Activated CD4-positive, alpha-beta T cell treated with anti-CD3 and anti-CD28 coated beads for 36 hours (primary cell): ENCODE measurements around the gene GATA5. TPM values are rescaled to one million over a fixed set of nuclear protein-coding genes. Genes with fewer than 3 reads are reported as not detected.

Experiments used
- ATAC-seq: fragments of 200-7000 bp; cut with Tn5 transposase; one replicate; pipeline ENCODE4 v1.10.0; 2021; ENCODE audit warnings: mild to moderate bottlenecking, moderate library complexity
- CTCF ChIA-PET: fragments of 350-600 bp; sonication (Branson Sonifier 250); formaldehyde crosslinking; loops from one replicate; lab custom pipeline; 2021; ENCODE audit warnings: antibody characterized with exemption; lab: Charles Lee
- POLR2A ChIA-PET: fragments of 350-600 bp; sonication (Branson Sonifier 250); formaldehyde crosslinking; loops from one replicate; lab custom pipeline; 2021; ENCODE audit warnings: antibody characterized with exemption, inconsistent platforms; lab: Charles Lee
- DNase-seq: peaks from one replicate; pipeline ENCODE4 v3.0.0-alpha.2; 2020
- H3K27ac Mint-ChIP-seq: one replicate; pipeline ENCODE4 v1.8.0; 2021; ENCODE audit warnings: mixed read lengths
- H3K27me3 Mint-ChIP-seq: one replicate; pipeline ENCODE4 v1.8.0; 2021; ENCODE audit warnings: mixed read lengths
- H3K36me3 Mint-ChIP-seq: one replicate; pipeline ENCODE4 v1.8.0; 2021; ENCODE audit warnings: low read depth, mixed read lengths
- H3K4me1 Mint-ChIP-seq: one replicate; pipeline ENCODE4 v1.8.0; 2021; ENCODE audit warnings: mixed read lengths
- H3K4me3 Mint-ChIP-seq: one replicate; pipeline ENCODE4 v1.8.0; 2021; ENCODE audit warnings: mild to moderate bottlenecking, moderate library complexity, mixed read lengths
- H3K9me3 Mint-ChIP-seq: one replicate; pipeline ENCODE4 v1.8.0; 2021; ENCODE audit warnings: low read depth, mixed read lengths
- intact Hi-C, 2 experiments: fragments of 100-400 bp; cut with DNase I in 1 of 2; cut with micrococcal nuclease in 1 of 2; formaldehyde crosslinking; loops; one replicate each; pipeline versions ENCODE4 v1.14.2 to v1.15.1; 2022 to 2024; cut with DNase I, micrococcal nuclease
- total RNA-seq, 2 experiments: library from RNA; stranded (reverse); gene quantifications; one replicate each; pipeline ENCODE4 v1.2.3, GENCODE V29; 2021

Gene GATA5
- total RNA-seq, 2 experiments from 2014 or later, result not detected

DNA sequence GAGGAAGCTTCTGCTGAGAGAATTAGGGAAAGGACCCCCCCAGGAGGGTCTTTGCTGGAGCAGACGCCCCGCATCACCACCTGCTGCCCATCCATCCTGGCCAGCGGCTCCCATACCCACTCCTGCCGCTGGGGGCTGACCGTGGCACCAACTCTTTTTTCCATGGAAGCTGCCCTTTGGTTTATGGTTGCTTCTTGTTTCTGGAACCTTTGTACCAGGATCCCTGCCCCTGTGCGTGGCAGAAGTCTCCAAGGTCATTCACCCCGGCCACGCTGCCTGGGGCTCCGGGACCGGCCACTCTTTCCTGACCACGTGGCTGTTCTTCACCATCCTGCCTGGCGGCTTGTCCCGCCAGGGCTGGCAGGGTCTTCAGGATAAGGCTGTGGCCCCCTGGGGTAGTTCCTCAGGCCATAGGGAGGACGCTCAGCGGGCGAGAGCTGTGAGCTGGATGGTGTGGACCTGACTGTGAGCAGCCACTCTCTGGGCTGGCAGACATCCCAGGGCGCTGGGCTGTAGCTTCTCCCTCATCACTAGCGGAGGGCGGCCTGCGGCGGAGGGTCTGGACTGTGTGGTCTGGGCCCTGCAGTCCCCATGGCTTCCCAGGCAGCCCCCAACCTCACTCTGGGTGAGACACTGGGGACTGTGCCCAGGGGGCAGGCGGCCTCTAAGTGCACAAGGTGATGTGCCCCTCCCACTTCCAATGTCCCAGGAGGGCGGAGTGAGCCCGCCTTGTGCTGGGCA, 25.7 kb downstream of the GATA5 start:
- no peak for ATAC-seq
- no peak overlapping the region for H3K27ac Mint-ChIP-seq
- ChIA-PET POLR2A (no interaction called here), CTCF (no interaction called here)
- no peak overlapping the region for H3K4me3 Mint-ChIP-seq
- H3K27me3 Mint-ChIP-seq, result peaks cover 5% of the 10 kb centered on the region
- no peaks in the 10 kb centered on the region for H3K9me3 Mint-ChIP-seq
- no peaks in the 10 kb centered on the region for H3K36me3 Mint-ChIP-seq
- intact Hi-C loops, result no loop called here
- no peaks in the 10 kb centered on the region for H3K4me1 Mint-ChIP-seq
- DNase-seq, result no peak

DNA sequence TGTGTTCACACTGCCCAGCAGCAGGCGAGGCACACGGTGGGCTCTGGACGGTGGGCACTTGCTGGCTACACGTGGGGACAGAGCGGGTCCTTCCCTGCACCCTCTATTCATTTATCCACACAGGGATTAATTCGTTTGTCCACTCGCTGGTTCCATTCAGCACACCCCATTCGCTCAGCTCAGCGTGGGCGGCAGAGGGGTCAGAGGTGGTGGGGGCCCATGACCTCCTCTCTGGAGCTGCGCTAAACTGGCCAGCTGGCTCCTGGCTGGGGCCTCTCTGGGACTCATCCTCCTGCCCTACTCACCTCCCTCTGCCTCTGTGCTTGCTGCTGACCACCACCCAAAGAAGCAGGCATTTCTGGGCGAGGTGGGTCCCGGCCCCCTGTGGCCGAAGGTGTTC, 27.0 kb downstream of the GATA5 start:
- intact Hi-C loops, result no loop called here
- no peaks in the 10 kb centered on the region for H3K9me3 Mint-ChIP-seq
- POLR2A ChIA-PET, result no interaction called here
- no peak for ATAC-seq
- no peaks in the 10 kb centered on the region for H3K36me3 Mint-ChIP-seq
- no peak overlapping the region for H3K4me3 Mint-ChIP-seq
- H3K27me3 Mint-ChIP-seq, result peaks cover 2% of the 10 kb centered on the region
- H3K27ac Mint-ChIP-seq, result no peak overlapping the region
- CTCF ChIA-PET, result no interaction called here
- no peaks in the 10 kb centered on the region for H3K4me1 Mint-ChIP-seq
- no peak for DNase-seq

DNA sequence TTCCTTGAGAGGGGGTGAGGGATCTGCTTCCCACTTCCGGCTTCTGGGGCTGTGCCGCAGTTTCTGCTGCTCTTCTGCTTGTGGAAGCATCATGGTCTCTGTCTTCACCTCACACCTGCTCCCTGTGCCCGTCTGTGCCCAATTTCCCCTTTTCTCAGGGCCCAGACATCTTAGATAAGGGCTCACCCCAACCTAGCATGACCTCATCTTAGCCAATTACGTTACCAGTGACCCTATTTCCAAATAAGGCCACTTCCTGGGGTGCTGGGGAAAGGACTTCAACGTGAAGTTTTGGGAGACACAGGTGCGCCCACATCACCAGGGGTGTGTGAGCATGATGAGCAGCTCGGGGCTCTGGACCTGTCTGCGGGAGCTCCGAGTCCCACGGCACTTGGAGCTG, 27.8 kb downstream of the GATA5 start:
- intact Hi-C loops, result no loop called here
- Mint-ChIP-seq H3K9me3 (no peaks in the 10 kb centered on the region), H3K4me1 (no peaks in the 10 kb centered on the region), H3K27me3 (peaks cover 4% of the 10 kb centered on the region), H3K36me3 (no peaks in the 10 kb centered on the region), H3K27ac (no peak overlapping the region), H3K4me3 (no peak overlapping the region)
- no peak for DNase-seq
- ChIA-PET CTCF (no interaction called here), POLR2A (no interaction called here)
- no peak for ATAC-seq

DNA sequence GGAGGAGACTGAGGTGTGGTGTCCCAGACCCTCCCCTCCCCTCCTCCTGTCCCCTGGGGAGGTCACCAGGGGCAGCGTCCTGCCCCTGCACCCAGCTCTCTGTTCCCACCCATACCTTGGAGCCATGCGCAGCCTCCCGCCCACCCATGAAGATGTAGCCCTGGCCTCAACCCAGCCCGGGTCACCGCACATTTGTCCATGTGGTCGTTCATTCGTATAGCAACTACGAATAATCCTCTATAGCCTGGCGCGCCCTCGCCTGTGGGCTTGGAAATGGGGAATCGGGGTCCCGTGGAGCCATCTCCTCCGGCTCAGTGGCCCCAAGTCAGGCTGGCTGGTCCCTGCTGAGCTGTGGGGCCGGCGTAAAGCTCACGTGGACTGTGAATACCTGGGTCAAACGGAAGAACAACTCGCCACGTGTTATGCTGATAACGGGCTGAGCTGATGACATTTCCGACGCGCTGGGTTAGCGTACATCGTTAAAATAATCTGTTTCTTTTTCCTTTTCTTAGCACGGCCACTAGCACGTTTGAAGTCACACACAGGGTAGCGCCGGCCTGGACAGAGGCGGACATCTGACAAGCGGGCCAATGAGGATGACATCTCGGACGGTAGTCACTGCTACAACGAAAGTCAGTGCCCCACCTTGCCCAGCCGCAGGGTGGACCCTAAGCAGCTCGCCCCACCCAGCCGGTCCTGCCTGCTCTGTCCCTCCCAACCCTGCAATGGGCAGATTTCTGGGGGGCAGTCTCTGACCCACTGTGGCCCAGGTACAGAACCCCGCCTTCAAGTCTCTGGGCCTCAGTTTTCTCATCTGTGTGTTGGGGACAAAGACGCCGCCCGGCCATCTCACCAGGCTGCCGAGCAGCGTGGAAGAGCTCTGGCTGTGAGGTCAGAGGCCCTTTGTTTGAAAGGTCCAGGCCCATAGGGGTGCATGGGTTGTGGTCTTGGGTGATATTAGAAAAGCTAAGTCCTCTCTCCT, 28.6 kb downstream of the GATA5 start:
- no peak overlapping the region for H3K27ac Mint-ChIP-seq
- intact Hi-C loops, result no loop called here
- peaks cover 6% of the 10 kb centered on the region for H3K27me3 Mint-ChIP-seq
- no peaks in the 10 kb centered on the region for H3K36me3 Mint-ChIP-seq
- no peaks in the 10 kb centered on the region for H3K9me3 Mint-ChIP-seq
- POLR2A ChIA-PET, result no interaction called here
- CTCF ChIA-PET, result no interaction called here
- H3K4me3 Mint-ChIP-seq, result no peak overlapping the region
- no peaks in the 10 kb centered on the region for H3K4me1 Mint-ChIP-seq
- ATAC-seq (no peak), DNase-seq (no peak)

DNA sequence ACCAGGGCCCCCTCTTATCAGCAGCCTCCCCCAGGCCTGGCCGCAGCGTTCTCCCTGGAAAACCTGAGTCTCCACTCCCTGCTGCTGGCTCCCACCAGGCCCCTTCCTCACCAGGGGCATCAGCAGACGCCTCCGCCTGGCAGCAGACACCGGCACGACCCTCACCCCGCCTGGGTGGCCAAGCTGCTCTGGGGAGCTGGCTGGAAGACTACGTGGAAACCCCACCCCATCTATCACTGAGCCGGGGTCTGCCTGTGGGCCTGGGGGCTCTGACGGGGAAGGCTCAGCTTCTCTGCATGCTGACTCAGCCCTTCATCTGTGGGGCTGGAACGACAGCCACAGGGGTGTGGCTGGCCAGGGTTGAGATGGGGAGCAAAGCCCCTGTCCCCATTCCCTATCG, 29.3 kb downstream of the GATA5 start:
- H3K27ac Mint-ChIP-seq, result no peak overlapping the region
- no peaks in the 10 kb centered on the region for H3K4me1 Mint-ChIP-seq
- no peak overlapping the region for H3K4me3 Mint-ChIP-seq
- ChIA-PET POLR2A (no interaction called here), CTCF (no interaction called here)
- peaks cover 6% of the 10 kb centered on the region for H3K27me3 Mint-ChIP-seq
- DNase-seq (no peak), ATAC-seq (no peak)
- intact Hi-C loops, result no loop called here
- no peaks in the 10 kb centered on the region for H3K9me3 Mint-ChIP-seq
- no peaks in the 10 kb centered on the region for H3K36me3 Mint-ChIP-seq

DNA sequence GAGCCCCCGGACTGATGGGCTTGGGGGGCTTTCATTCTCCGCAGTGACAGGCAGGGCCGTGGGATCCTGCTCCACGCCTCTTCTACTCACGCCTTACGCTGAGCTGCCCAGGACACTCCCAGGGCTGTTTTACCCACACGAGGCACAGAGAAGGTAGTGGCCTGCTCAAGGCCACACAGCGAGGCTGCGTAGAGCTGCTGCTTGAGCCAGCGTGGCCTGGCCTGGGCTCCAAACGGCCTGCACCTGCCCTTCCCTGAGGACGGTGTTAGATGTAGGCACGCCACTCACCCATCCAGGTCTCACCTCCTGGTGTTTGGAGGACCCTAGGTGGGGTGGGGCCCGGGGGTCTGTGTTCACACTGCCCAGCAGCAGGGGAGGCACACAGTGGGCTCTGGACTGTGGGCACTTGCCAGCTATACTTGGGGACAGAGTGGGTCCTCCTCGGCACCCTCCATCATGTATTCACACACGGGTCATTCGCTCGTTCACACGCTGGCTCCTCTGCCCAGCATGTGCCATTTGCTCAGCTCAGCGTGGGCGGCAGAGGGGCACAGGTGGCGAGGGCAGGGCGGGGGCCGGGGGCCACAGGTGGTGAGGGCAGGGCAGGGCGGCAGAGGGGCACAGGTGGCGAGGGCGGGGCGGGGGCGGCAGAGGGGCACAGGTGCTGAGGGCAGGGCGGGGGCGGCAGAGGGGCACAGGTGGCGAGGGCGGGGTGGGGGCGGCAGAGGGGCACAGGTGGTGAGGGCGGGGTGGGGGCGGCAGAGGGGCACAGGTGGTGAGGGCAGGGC, 30.0 kb downstream of the GATA5 start:
- Mint-ChIP-seq H3K9me3 (no peaks in the 10 kb centered on the region), H3K36me3 (no peaks in the 10 kb centered on the region), H3K27ac (no peak overlapping the region), H3K4me3 (no peak overlapping the region), H3K4me1 (no peaks in the 10 kb centered on the region), H3K27me3 (peaks cover 6% of the 10 kb centered on the region)
- ChIA-PET POLR2A (interaction anchor here (0.6 kb wide), 1 partner anchor 1164 kb away, joined by 5 read pairs; no protein-coding TSS in a partner anchor), CTCF (no interaction called here)
- intact Hi-C loops, result no loop called here
- DNase-seq (no peak), ATAC-seq (no peak)

DNA sequence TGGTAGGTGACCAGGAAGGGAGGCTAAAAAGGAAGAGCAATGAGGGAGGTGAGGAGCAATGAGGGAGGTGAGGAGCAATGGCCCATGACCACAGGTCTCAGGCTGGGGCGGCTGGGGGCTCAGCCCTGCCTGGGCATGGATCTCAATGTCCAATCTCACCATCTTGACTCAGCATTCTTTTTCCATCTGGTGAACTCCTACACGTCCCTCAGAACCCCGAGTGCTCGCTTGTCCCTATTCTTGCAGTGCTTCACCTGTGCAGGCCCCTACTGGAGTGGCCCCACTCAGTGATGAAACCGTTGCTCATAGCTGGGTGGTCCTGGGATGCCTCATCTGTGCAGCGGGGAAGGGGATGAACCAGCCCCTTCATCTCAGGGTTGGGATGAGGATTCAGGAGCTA, 31.5 kb downstream of the GATA5 start:
- ATAC-seq (no peak), DNase-seq (no peak)
- peaks cover 8% of the 10 kb centered on the region for H3K27me3 Mint-ChIP-seq
- ChIA-PET POLR2A (no interaction called here), CTCF (interaction anchor here (0.7 to 0.8 kb wide), 2 partner anchors 76 to 555 kb away, joined by 3 to 4 read pairs; no protein-coding TSS in a partner anchor)
- H3K4me3 Mint-ChIP-seq, result no peak overlapping the region
- H3K27ac Mint-ChIP-seq, result no peak overlapping the region
- H3K9me3 Mint-ChIP-seq, result no peaks in the 10 kb centered on the region
- intact Hi-C loops, result no loop called here
- H3K4me1 Mint-ChIP-seq, result no peaks in the 10 kb centered on the region
- H3K36me3 Mint-ChIP-seq, result no peaks in the 10 kb centered on the region

DNA sequence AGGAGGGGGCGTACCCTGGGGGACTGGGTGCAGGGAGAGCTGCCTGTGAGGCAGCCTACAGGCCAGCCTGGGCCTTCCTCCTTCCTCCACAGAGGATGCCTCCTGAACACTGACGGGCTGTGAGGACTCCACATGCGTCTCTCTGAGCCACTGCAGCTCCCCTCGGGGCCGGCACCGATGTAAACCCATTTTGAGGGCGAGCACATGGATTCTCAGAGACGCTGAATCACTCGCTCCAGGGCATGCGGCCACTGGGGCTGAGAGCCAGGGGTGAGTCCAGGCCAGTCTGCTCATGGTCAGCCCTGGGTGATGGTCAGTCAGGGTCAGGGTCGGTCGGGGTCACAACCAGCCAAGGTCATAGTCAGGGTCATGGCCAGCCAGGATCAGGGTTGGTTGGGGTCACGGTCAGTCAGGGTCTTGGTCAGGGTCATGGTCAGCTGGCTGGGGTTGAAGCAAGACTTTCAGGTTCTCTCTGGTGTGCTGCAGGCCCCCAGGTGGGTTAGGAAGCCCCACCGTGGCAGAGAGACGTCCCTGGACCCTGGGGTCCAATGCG, 33.7 kb downstream of the GATA5 start:
- ChIA-PET CTCF (no interaction called here), POLR2A (no interaction called here)
- Mint-ChIP-seq H3K27me3 (peaks cover 5% of the 10 kb centered on the region), H3K36me3 (no peaks in the 10 kb centered on the region), H3K4me1 (no peaks in the 10 kb centered on the region), H3K4me3 (no peak overlapping the region), H3K27ac (no peak overlapping the region), H3K9me3 (no peaks in the 10 kb centered on the region)
- no peak for ATAC-seq
- DNase-seq, result no peak
- intact Hi-C loops, result no loop called here

DNA sequence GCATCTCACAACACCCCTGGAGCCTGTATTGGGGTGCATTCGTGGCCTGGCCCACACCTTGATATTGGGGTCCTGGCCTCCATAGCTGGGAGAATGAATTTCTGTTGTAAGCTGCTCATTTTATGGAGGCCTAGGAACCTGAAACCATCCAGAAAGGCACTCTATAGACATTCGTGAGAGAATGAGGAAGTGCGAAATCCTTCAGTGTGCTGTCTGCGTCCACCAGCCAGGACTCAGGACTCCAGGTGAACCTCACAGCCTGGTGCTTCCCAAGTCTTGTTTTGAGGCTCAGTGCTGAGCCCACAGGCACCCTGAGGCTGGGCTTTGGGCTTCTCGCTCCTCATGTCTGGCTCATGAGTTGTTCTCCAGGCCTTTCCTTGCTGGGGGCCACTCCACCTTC, 36.6 kb downstream of the GATA5 start:
- POLR2A ChIA-PET, result no interaction called here
- Mint-ChIP-seq H3K9me3 (no peaks in the 10 kb centered on the region), H3K4me1 (no peaks in the 10 kb centered on the region), H3K27ac (no peak overlapping the region), H3K27me3 (peaks cover 10% of the 10 kb centered on the region), H3K4me3 (no peak overlapping the region), H3K36me3 (no peaks in the 10 kb centered on the region)
- intact Hi-C loops, result no loop called here
- no peak for DNase-seq
- CTCF ChIA-PET, result no interaction called here
- no peak for ATAC-seq

DNA sequence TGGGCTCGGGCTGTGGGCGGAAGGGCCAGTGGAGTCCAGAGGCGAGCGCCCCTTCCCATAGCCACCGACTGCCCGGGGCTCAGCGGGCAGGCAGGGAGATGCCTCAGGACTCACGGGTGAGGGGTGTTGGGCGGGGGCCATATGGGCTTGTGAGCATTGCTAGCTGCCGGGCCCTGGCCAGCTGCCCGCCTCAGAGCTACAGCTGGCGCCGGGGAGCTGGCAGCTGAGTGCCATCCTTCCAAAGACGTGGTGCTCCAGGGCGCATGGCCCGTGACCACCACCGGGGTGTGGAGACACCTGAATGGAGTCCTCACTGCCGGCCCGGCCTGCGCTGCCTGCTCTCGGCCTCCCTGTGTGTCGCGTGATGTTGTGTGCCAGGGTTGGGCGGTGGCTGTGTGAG, 37.9 kb downstream of the GATA5 start:
- H3K27me3 Mint-ChIP-seq, result peaks cover 13% of the 10 kb centered on the region
- H3K4me1 Mint-ChIP-seq, result no peaks in the 10 kb centered on the region
- no peak for ATAC-seq
- ChIA-PET CTCF (no interaction called here), POLR2A (no interaction called here)
- no peak for DNase-seq
- H3K36me3 Mint-ChIP-seq, result no peaks in the 10 kb centered on the region
- no peaks in the 10 kb centered on the region for H3K9me3 Mint-ChIP-seq
- H3K27ac Mint-ChIP-seq, result no peak overlapping the region
- intact Hi-C loops, result no loop called here
- H3K4me3 Mint-ChIP-seq, result no peak overlapping the region

DNA sequence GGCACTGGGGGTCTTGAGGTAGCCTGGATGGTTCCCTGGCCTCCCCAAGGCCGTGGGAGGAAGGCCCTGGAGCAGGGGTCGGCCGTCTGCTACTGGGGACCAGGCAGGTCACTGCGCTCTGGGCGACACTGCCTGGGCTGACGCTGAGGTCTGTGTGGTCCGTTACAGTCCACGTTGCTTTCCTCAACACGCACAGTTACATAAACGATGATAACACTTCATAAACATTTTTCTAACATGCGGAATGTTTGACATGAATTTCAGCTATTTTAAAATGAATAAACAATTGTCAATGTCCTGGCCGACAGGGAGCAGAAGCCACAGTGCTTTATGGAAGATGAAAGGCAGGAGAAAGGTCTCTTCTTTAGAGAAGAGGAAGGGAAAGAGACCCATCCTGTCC, 38.3 kb downstream of the GATA5 start:
- Mint-ChIP-seq H3K4me1 (no peaks in the 10 kb centered on the region), H3K27me3 (peaks cover 11% of the 10 kb centered on the region), H3K9me3 (no peaks in the 10 kb centered on the region), H3K4me3 (no peak overlapping the region), H3K36me3 (no peaks in the 10 kb centered on the region), H3K27ac (no peak overlapping the region)
- DNase-seq, result no peak
- CTCF ChIA-PET, result no interaction called here
- intact Hi-C loops, result no loop called here
- POLR2A ChIA-PET, result no interaction called here
- no peak for ATAC-seq
